ENCODE measurements around the gene GLIPR1.

DNA sequence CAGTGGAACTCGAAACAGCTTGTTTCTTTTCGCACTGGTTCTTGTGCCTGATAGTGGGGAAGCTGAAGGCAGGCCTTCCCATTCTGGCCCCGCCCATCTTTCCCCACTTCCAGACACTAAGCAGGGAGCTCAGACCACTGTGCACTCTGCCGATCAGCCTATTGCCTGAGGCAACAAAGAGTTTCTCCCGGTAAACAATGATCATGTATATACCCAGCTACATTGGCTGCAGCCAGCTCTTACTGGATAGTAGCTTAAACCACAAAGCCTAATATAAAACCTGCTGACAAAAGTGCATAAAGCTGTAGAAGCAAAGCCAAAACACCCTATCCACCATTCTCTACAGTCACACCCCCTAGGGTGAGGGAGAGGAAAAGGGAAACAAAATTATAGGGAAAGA is 24.7 kb upstream of the GLIPR1 start:
- TF ChIP-seq, protein P1, sequence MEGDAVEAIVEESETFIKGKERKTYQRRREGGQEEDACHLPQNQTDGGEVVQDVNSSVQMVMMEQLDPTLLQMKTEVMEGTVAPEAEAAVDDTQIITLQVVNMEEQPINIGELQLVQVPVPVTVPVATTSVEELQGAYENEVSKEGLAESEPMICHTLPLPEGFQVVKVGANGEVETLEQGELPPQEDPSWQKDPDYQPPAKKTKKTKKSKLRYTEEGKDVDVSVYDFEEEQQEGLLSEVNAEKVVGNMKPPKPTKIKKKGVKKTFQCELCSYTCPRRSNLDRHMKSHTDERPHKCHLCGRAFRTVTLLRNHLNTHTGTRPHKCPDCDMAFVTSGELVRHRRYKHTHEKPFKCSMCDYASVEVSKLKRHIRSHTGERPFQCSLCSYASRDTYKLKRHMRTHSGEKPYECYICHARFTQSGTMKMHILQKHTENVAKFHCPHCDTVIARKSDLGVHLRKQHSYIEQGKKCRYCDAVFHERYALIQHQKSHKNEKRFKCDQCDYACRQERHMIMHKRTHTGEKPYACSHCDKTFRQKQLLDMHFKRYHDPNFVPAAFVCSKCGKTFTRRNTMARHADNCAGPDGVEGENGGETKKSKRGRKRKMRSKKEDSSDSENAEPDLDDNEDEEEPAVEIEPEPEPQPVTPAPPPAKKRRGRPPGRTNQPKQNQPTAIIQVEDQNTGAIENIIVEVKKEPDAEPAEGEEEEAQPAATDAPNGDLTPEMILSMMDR (IDR thresholded peaks at IDR 0.05; ENCODE audit: borderline replicate concordance, extremely low read depth, low read length, poor library complexity, severe bottlenecking), result peak; percentile 8
- no peak for TF ChIP-seq EZH2 (IDR thresholded peaks at IDR 0.05; ENCODE audit: borderline replicate concordance, low read depth, low read length, severe bottlenecking)
